Smooth muscle cell (in vitro differentiated cells): ENCODE results near the gene FEM1B. TPM values are rescaled to one million over a fixed set of nuclear protein-coding genes. Genes with fewer than 3 reads are reported as not detected.

Source experiments
- DNase-seq: peaks from one replicate; lab custom pipeline; 2025; ENCODE audit not compliant: unreplicated experiment; lab: John Stamatoyannopoulos, UW
- H2AFZ ChIP-seq: fragments of 200-600 bp; sonication (generic); 2 replicates; pipeline ENCODE4 v1.6.0; 2016; ENCODE audit warnings: antibody characterized with exemption, low read depth, mild to moderate bottlenecking
- H3F3A ChIP-seq: fragments of 200-600 bp; sonication (generic); 2 replicates; pipeline ENCODE4 v1.6.0; 2017; ENCODE audit warnings: antibody characterized with exemption, low read depth
- H3K27ac ChIP-seq: fragments of 200-600 bp; sonication (generic); 2 replicates; pipeline ENCODE4 v1.5.1; 2016; ENCODE audit warnings: low read depth, mild to moderate bottlenecking
- H3K27me3 ChIP-seq: fragments of 200-600 bp; sonication (generic); 2 replicates; pipeline ENCODE4 v1.6.1; 2016; ENCODE audit warnings: low read depth, mild to moderate bottlenecking
- H3K36me3 ChIP-seq: fragments of 200-600 bp; sonication (generic); 2 replicates; pipeline ENCODE4 v1.5.1; 2016; ENCODE audit warnings: low read depth
- H3K4me1 ChIP-seq: fragments of 200-600 bp; sonication (generic); 2 replicates; pipeline ENCODE4 v1.5.1; 2016; ENCODE audit warnings: low read depth
- H3K4me2 ChIP-seq: fragments of 200-600 bp; sonication (generic); 2 replicates; pipeline ENCODE4 v1.6.0; 2016; ENCODE audit warnings: mild to moderate bottlenecking
- H3K4me3 ChIP-seq: fragments of 200-600 bp; sonication (generic); 2 replicates; pipeline ENCODE4 v1.5.1; 2016; ENCODE audit warnings: mild to moderate bottlenecking
- H3K79me2 ChIP-seq: fragments of 200-600 bp; sonication (generic); 2 replicates; pipeline ENCODE4 v1.6.0; 2016; ENCODE audit warnings: low read depth, mild to moderate bottlenecking
- H3K9ac ChIP-seq: fragments of 200-600 bp; sonication (generic); 2 replicates; pipeline ENCODE4 v1.6.0; 2016; ENCODE audit warnings: low read depth
- H3K9me3 ChIP-seq: fragments of 200-600 bp; sonication (generic); replicated peaks from 2 replicates; pipeline ENCODE4 v1.5.1; 2016; ENCODE audit warnings: low read depth
- H4K20me1 ChIP-seq: fragments of 200-600 bp; sonication (generic); 2 replicates; pipeline ENCODE4 v1.6.0; 2016; ENCODE audit warnings: low read depth
- CTCF ChIP-seq: fragments of 200-600 bp; sonication (generic); IDR thresholded peaks from 2 replicates; pipeline ENCODE4 v1.5.1; 2017; ENCODE audit warnings: borderline replicate concordance, mild to moderate bottlenecking, antibody characterized with exemption; ENCODE audit not compliant: insufficient read depth, poor library complexity, severe bottlenecking
- WGBS: methylation state at CpG from one replicate; pipeline ENCODE4 v1.1.7; 2016; ENCODE audit warnings: low lambda C conversion rate; 5-methylcytosine and 5-hydroxymethylcytosine counted together
- polyA plus RNA-seq: library from polyadenylated mRNA; unstranded; fragments of >200 nt; fragmentation: Nextera tagmentation; extraction: Ambion mirVana; gene quantifications from 2 replicates; pipeline ENCODE4 v1.2.1, GENCODE V29; 2016
- total RNA-seq: library from RNA; depleted of rRNA; stranded (reverse); fragments of >200 nt; gene quantifications from 2 replicates; pipeline ENCODE4 v1.2.3, GENCODE V29; 2014

Gene FEM1B
- total and polyA plus RNA-seq, 2 experiments from 2014 or later, result 13.0 to 41.4 TPM

- TF ChIP-seq CTCF, result no peak
- Histone ChIP-seq H3K4me2 (no peak overlapping the region), H3K27me3 (no peaks in the 10 kb centered on the region), H3K4me1 (no peaks in the 10 kb centered on the region), H3F3A (peaks cover 4% of the 10 kb centered on the region), H3K36me3 (no peaks in the 10 kb centered on the region), H3K4me3 (no peak overlapping the region), H3K9ac (no peak overlapping the region), H4K20me1 (no peaks in the 10 kb centered on the region), H3K27ac (no peak overlapping the region), H3K9me3 (no peaks in the 10 kb centered on the region), H3K79me2 (no peaks in the 10 kb centered on the region), H2AFZ (no peak overlapping the region)
- no peak for DNase-seq
- WGBS, result 96% methylated on average over 10 of the region's 10 CpGs
Measured at GRCh38 chr15:68339481-68339880, 61.9 kb downstream of the FEM1B start.

- Histone ChIP-seq H3K4me2 (no peak overlapping the region), H3K27ac (peak overlapping the region; percentile 4), H3K9me3 (no peaks in the 10 kb centered on the region), H3K79me2 (no peaks in the 10 kb centered on the region), H3F3A (peaks cover 4% of the 10 kb centered on the region), H3K36me3 (no peaks in the 10 kb centered on the region), H3K27me3 (no peaks in the 10 kb centered on the region), H3K9ac (no peak overlapping the region), H3K4me1 (no peaks in the 10 kb centered on the region), H4K20me1 (no peaks in the 10 kb centered on the region), H2AFZ (no peak overlapping the region), H3K4me3 (no peak overlapping the region)
- TF ChIP-seq CTCF, result no peak
- 55% methylated on average over 15 of the region's 15 CpGs for WGBS
- no peak for DNase-seq
Measured at GRCh38 chr15:68340726-68341671, 63.5 kb downstream of the FEM1B start.

- Histone ChIP-seq H3K4me3 (no peak overlapping the region), H2AFZ (no peak overlapping the region), H4K20me1 (no peaks in the 10 kb centered on the region), H3K36me3 (no peaks in the 10 kb centered on the region), H3K4me1 (no peaks in the 10 kb centered on the region), H3K79me2 (no peaks in the 10 kb centered on the region), H3F3A (peaks cover 4% of the 10 kb centered on the region), H3K27me3 (no peaks in the 10 kb centered on the region), H3K9ac (no peak overlapping the region), H3K9me3 (no peaks in the 10 kb centered on the region), H3K27ac (no peak overlapping the region), H3K4me2 (no peak overlapping the region)
- DNase-seq, result no peak
- TF ChIP-seq CTCF, result no peak
- 88% methylated on average over 17 of the region's 17 CpGs for WGBS
Measured at GRCh38 chr15:68341760-68342725, 64.5 kb downstream of the FEM1B start.
